CD4-positive, alpha-beta T cell treated with Interleukin-17A for 4 hours (primary cell): ENCODE results near the gene CNGA2.
"Not testable (repeated sequence)": the region's sequence is repeated elsewhere in the genome, so short reads cannot be mapped to it uniquely, and the experiment has no call there.

ENCODE experiments used
- DNase-seq: peaks from one replicate; pipeline ENCODE4 v3.0.0-alpha.2; 2020; ENCODE audit warnings: mixed read lengths

The CNGA2 gene

DNA sequence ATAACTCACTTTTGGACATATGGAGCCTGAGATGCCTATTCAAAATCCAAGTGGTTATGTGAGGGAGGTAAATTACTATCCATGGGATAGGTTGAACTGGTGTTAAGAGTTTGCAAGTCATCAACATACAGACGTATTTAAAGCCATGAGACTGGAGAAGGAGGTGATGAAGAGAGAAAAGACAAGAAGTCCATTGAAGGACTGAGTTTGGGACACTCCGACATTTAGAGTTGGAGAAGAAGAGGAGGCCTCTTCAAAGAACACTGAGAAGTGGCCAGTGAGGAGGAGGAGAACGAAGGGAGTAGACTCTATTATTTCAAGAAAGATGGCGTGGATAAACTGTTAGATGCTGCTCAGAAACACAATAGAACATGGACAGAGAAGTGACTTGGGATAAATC lies at the start of gene CNGA2:
CNGA2 (plus strand) TSS at position 301 of the 400 bp plus-strand sequence. CDS start 3,738 bp downstream, outside the sequence.
- DNase-seq, result no peak

DNA sequence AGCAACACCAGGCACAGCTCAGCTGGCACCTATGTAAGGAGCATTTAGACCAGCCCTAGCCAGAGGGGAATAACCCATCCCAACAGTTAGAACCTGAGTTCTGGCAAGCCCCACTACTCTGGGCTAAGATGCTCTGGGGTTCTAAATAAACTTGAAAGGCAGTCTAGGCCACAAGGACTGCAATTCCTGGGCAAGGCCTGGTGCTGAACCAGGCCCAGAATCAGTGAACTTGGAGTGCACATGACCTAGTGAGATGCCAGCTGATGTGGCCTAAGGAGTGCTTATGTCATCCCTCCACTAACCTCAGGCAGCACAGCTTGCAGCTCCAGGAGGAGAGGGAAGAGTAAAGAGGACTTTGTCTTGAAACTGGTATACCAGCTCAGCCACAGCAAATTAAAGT lies 46.9 kb upstream of the CNGA2 start:
- no peak for DNase-seq

- DNase-seq, result no peak
Measured at GRCh38 chrX:151688695-151689094, 45.9 kb upstream of the CNGA2 start.

DNA sequence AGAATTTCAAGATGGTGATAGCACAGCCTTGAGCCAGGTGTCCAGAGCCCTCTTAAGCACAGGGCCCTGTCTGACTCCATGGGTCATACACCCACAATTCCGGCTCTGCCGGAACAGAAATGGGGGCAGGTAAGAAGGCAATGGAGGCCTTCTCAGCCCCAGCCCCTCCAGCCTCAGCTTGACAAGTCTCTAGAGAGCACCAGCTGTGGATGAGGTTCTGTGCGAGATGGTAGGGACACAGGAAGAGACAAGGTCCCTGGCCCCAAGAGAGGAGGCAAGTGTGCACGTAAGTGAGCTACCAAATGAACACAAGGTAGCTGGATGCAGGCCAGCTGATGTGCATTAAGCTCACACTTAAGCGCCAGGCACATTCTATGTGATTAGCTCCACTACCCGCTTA lies 41.7 kb upstream of the CNGA2 start:
- no peak for DNase-seq

DNA sequence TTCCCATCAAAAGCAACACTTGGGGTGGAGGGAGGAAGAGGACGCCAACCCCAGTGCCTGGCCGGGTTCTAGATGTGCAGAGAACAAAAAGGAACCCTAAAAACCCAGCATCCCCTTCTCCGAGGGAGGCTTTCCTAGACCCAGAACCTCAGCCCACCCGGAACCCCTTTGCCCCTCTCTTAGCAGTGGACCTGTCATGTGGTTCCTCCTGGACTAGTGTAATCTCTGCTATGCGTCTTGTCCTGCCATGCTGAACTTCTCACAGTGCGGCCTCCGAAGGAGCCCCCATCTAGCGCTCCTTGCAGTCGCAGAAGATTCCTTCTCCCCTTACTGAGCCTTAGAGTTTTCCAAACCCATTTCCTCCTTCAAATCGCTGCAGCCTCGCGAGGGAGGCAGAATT lies 40.4 kb upstream of the CNGA2 start:
- DNase-seq, result no peak

GRCh38 chrX:151694661-151695582 lies 39.6 kb upstream of the CNGA2 start, which contains the start of gene PRRG3:
Gene PRRG3, plus strand, starts transcription at chrX:151695458. Its CDS starts 3,357 bp downstream, at chrX:151698815.
- DNase-seq, result no peak

DNA sequence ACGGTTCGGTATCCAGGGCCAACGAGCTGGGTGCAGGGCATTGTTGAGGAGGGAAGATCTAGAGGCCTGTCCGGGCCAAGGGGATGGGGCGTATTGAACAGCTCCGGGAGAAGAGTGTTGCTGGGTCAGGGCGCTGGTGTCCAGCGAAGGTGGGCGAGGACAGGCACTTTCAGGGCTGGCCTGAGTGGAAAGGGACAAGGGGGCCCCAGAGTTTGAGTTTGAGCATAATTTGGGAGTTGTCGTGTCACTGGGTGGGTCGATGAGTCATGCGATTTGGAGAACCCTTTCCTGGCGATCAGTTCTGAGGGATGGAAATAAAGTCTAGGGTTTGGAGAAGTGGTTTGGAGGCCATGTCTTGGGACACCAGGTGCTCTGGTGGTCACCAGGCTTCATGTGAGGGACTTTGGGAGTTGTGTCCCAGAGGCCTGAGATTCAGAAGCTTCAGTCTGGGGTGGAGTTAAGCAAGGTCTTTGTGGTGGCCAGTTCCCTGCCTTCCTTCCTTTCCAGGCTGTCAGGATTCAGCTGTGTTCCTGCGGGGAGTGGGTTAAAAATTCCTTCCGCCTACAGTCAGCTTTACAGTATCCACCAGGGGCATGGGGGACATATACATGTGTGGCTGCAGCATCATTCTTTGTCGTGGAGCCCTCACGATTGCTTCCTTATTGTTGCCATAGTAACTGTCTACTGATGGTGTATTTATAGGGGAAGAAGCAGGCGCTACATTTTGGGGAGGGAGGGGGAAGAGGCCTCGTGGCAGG lies 38.8 kb upstream of the CNGA2 start:
- DNase-seq, result no peak

- DNase-seq, result not testable (repeated sequence)
Measured at GRCh38 chrX:151697082-151697481, 37.5 kb upstream of the CNGA2 start.

DNA sequence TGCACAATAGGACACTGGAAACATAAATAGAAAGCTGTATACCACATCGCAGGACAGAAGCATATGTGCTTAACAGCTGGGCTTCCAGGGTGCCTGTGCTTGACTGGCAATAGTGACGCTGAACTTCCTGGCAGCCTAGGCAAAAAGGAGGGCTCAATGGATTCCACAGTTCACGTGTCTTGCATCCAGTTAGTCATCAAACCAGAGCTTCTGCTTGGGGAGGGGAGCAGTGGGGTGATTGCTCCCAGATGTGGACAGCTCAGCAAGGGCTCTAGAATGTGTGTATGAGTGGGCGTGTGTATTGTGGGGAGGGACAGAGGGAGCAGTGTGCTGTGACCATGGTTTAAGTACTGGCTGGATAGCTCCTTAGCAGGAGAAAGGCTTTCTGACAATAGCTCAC lies 37.0 kb upstream of the CNGA2 start:
- DNase-seq, result no peak

GRCh38 chrX:151698485-151698884 lies 36.1 kb upstream of the CNGA2 start:
- no peak for DNase-seq

GRCh38 chrX:151699746-151700145 lies 34.8 kb upstream of the CNGA2 start:
- DNase-seq, result no peak

- no peak for DNase-seq
Measured at GRCh38 chrX:151700581-151700980, 34.0 kb upstream of the CNGA2 start.

DNA sequence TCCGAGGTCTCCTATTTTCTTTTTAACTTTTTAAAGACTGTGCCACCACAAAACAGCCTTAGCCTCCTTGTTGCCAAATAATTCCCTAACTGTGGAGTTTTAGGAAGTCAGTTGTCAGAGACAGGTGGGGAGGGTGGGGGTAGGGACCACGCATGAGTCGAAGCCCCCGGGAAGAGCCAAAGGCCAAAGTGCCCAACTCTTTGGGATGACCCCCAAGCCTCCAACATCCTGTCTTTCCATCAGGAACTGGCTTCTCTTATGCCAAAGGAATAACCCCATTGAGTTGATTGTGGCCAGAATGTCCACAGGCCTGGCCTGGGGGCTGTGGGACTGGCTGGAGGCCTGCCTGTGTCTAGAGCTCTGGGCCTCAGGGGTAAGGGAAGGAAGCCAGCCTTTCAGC lies 33.5 kb upstream of the CNGA2 start:
- DNase-seq, result no peak

DNA sequence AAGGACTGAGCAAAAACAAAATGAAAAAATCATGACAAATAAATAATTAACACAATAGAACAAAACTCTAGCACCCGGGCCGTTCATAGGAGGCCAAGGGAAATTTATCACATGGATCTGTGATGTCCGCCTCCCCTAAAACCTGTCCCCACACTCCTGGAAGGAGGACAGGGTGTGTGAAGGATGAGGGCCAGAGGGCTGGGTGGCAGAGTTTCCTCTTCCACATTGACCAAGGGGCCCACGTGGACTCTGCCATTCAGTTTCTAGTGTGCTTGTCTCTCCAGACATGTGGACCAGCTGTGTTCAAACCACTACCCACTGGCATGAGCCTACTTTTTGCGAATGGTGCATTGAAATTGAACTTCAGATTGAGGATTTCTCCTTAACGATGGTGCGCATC lies 33.0 kb upstream of the CNGA2 start:
- no peak for DNase-seq

DNA sequence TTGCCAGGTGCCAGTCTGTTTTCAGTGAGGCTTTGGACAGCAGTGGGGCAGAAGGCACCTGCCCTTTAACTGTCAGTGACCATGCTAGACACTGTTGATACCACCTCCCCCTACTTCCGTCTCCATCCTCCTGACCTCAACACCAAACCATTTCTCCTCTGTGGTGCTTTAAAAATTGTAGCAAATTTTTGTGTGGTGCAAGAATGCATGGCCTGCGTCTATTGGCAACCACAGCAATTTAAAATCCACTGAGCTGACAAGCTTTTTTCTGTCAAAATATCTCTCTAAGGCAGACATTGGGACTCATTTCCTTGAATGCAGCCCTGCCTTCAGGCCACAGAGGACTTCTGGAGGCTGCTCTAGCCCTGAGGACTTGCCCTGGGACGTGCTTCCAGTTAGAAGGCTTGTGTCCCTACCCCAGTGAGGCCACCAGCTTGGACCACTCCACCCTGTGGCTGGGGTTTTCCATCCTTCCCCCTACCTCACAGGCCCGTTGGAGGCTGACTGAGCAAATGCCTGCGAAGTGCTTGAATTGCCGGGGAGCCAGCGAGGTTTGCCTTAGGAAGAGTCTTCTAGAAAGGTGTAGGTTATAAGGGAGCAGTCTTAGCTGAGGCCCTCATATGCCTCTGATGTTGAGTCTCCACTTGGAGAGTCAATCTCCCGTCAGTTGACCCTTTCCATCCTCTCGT lies 32.4 kb upstream of the CNGA2 start:
- no peak for DNase-seq

- DNase-seq, result no peak
Measured at GRCh38 chrX:151702741-151703340, 31.7 kb upstream of the CNGA2 start.

DNA sequence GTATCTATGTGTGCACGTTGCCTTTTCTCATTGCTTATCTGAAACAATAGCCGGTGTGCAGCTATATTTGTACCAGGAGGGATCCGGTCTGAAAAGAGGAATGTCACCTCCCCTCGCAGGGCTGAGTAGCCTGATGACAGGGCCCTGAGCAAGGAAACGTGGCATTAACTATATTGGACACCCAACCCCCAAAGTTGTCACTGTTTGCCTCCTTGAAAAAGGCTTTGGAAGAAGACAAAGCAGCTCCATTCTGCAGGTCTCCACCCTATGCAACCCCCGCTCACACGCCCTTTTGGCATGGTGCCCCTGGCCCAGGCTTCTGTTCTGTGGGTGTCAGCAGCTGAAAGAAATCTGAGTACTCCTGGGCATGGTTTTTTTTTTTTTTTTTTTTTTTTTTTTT lies 31.1 kb upstream of the CNGA2 start:
- DNase-seq, result no peak

DNA sequence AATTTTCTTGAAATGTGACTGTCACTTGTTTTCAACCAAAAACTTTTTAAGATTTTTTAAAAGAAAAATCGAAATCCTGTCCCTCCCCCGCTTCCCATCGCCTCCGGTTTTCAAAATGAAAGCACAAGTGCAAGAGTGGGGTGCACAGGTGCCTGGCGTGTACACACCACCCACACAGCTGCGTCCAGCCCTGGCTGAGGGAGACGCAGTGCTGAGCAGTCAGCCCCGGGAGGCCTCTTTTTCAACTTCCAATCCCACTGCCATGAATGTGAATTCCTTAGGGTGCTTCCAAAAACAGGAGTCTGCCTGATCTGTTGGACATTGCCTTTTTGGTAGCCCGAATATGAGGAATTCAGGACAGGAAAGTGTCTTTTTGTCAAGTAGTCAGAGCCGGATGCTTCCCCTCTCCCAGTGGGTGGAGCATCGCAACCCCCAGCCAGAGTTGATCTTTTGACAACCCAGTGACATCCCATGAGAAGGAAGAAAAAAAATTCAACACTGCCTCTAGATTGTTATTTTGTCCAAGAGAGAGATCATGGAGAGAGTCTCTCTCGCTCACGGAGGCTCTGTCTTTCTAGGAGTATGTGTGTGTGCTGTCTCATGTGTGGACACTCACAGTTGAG lies 30.4 kb upstream of the CNGA2 start:
- no peak for DNase-seq

- no peak for DNase-seq
Measured at GRCh38 chrX:151708821-151709220, 25.7 kb upstream of the CNGA2 start.

DNA sequence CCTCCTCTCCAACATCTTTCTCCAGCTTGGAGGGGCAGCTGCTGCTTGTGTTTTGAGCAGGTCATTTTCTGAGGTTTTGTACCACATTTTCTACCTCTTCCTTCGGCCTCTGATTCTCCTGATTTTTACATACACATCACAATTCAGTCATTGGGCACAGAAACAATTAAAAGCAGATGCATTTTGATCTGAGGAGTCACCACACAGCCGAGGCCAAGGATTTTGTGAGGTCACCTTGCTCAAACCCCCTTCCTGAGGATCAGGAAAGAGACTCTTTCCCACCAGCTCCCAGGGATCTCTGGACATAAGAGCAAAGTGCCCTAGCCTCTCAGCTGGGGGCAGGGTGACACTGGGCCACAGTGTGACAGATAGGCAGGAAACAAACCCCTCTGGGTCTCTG lies 24.1 kb upstream of the CNGA2 start:
- DNase-seq, result no peak

GRCh38 chrX:151711154-151711553 lies 23.4 kb upstream of the CNGA2 start:
- DNase-seq, result no peak

DNA sequence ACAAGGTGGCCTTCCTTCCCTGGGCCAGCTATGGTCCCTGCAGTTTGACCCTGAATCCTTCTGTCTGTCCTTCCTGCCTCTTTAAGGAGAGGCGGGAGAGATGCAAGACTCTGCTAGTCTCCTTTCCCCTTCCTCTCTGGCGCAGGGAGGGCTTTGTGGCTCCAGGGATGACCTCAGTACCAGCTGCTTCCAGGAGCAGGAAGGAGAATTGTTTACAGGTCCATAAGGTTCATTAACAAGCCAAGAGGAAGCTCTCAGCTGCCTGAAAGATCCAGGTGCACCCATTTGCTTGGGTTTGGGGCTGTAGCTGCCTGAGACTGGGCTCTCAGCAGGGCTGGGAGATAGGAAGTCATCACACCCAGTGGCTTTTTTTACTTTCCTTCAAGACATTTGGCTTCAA lies 22.8 kb upstream of the CNGA2 start:
- DNase-seq, result no peak
